Panc1 (cell line): ENCODE measurements around the gene INPP4B. TPM values are rescaled to one million over a fixed set of nuclear protein-coding genes. Genes with fewer than 3 reads are reported as not detected.

Experiments
- ATAC-seq: fragments of 200-7000 bp; cut with Tn5 transposase; 2 replicates; pipeline ENCODE4 v1.9.1; 2020; ENCODE audit warnings: mild to moderate bottlenecking, moderate library complexity
- BruUV-seq: library from RNA; stranded (reverse); fragments of 400-500 nt; replicated peaks from 2 replicates; lab custom pipeline; 2021; lab: Mats Ljungman, UMichigan
- CTCF ChIA-PET: fragments of 300-600 bp; sonication (Branson Sonifier 250); formaldehyde crosslinking; loops from one replicate; lab custom pipeline; 2022; ENCODE audit warnings: antibody characterized with exemption; lab: Charles Lee
- POLR2A ChIA-PET: fragments of 300-600 bp; sonication (Branson Sonifier 250); formaldehyde crosslinking; loops from one replicate; lab custom pipeline; 2022; ENCODE audit warnings: antibody characterized with exemption; lab: Charles Lee
- DNase-seq: peaks from one replicate; pipeline ENCODE4 v3.0.0-alpha.2; 2010; ENCODE audit warnings: low read depth, low spot score
- H3K27ac ChIP-seq: 2 replicates; pipeline ENCODE4 v1.5.1; 2011; ENCODE audit warnings: mild to moderate bottlenecking, low read length, inconsistent platforms
- H3K27me3 ChIP-seq: fragments of 200-500 bp; sonication (Bioruptor generic); 2 replicates; pipeline ENCODE4 v1.6.0; 2014; ENCODE audit warnings: low read length, inconsistent platforms; ENCODE audit not compliant: control insufficient read depth, insufficient read depth
- H3K36me3 ChIP-seq: fragments of 200-500 bp; sonication (Bioruptor generic); 2 replicates; pipeline ENCODE4 v1.5.1; 2014; ENCODE audit warnings: inconsistent platforms, mild to moderate bottlenecking, low read length, moderate library complexity; ENCODE audit not compliant: control insufficient read depth, insufficient read depth
- H3K4me1 ChIP-seq: 2 replicates; pipeline ENCODE4 v1.5.1; 2011; ENCODE audit warnings: inconsistent platforms, mild to moderate bottlenecking, low read length, moderate library complexity; ENCODE audit not compliant: control insufficient read depth, insufficient read depth
- H3K4me3 ChIP-seq, 2 experiments: 2 replicates each; pipeline ENCODE4 v1.5.1; 2011 to 2012; ENCODE audit warnings: low read depth in 2 of 2, low read length in 2 of 2, mild to moderate bottlenecking in 2 of 2, inconsistent platforms in 1 of 2, moderate library complexity in 1 of 2
- H3K9me3 ChIP-seq: fragments of 200-500 bp; sonication (Bioruptor generic); 2 replicates; pipeline ENCODE4 v1.5.1; 2014; ENCODE audit warnings: low read depth, mild to moderate bottlenecking, inconsistent platforms, low read length, moderate library complexity; ENCODE audit not compliant: control insufficient read depth, insufficient read depth
- CTCF ChIP-seq: fragments of 450-650 bp; IDR thresholded peaks from 2 replicates; pipeline ENCODE4 v1.5.1; 2017; ENCODE audit warnings: mild to moderate bottlenecking
- POLR2AphosphoS5 ChIP-seq: IDR thresholded peaks from 2 replicates; pipeline ENCODE4 v1.6.1; 2012; ENCODE audit warnings: mild to moderate bottlenecking, low read depth, low read length, moderate library complexity
- REST ChIP-seq, 2 experiments: IDR thresholded peaks; 2 replicates each; pipeline ENCODE4 v1.6.1; 2011 to 2012; ENCODE audit warnings: low read depth in 2 of 2, control low read depth in 1 of 2, low read length in 1 of 2, mild to moderate bottlenecking in 1 of 2, moderate library complexity in 1 of 2; ENCODE audit not compliant: insufficient read depth in 1 of 2
- SIN3A ChIP-seq: IDR thresholded peaks from 2 replicates; pipeline ENCODE4 v1.6.1; 2012; ENCODE audit warnings: low read depth, mild to moderate bottlenecking, low read length, moderate library complexity, borderline replicate concordance; ENCODE audit not compliant: insufficient read depth
- TCF7L2 ChIP-seq: IDR thresholded peaks from 2 replicates; pipeline ENCODE4 v1.6.1; 2011; ENCODE audit warnings: mild to moderate bottlenecking, low read depth, low read length, inconsistent platforms
- in situ Hi-C: cut with HindIII; loops from 2 replicates; pipeline ENCODE4 v1.10.0; 2016; ENCODE audit warnings: low sequenced_read_pairs, low pct_unique_long_range_greater_than_20kb
- intact Hi-C: fragments of 100-400 bp; cut with micrococcal nuclease; formaldehyde crosslinking; loops from one replicate; pipeline ENCODE4 v1.10.0; 2022; ENCODE audit not compliant: unreplicated experiment
- total RNA-seq: library from RNA; stranded (reverse); gene quantifications from one replicate; pipeline ENCODE4 v1.2.1, GENCODE V29; 2021; ENCODE audit not compliant: unreplicated experiment

INPP4B gene
- total RNA-seq, 1 experiment from 2014 or later, result 4.5 TPM

GRCh38 chr4:142379277-142380051 is 466.6 kb downstream of the INPP4B start:
- H3K27me3 ChIP-seq, result no peaks in the 10 kb centered on the region
- DNase-seq, result no peak

GRCh38 chr4:142378179-142378578 is 467.9 kb downstream of the INPP4B start:
- CTCF ChIA-PET, result no interaction called here
- no peak overlapping the region for H3K4me3 ChIP-seq
- POLR2A ChIA-PET, result no interaction called here
- in situ Hi-C loops, result no loop called here
- DNase-seq (no peak), ATAC-seq (no peak)
- H3K4me1 ChIP-seq, result peaks cover 8% of the 10 kb centered on the region; the same call in 1 of the 2 replicates
- no peaks in the 10 kb centered on the region for H3K36me3 ChIP-seq
- intact Hi-C loops, result no loop called here
- no peaks in the 10 kb centered on the region for H3K27me3 ChIP-seq
- H3K9me3 ChIP-seq, result no peaks in the 10 kb centered on the region
- peak overlapping the region; percentile 39; the same call in 1 of the 2 replicates for H3K27ac ChIP-seq
- TF ChIP-seq SIN3A (no peak), TCF7L2 (no peak), POLR2AphosphoS5 (no peak), REST (IDR thresholded peaks at IDR 0.05; ENCODE audit: insufficient read depth in 1 of 2, low read depth in 2 of 2, low read length in 1 of 2) (no peak), CTCF (no peak)
- no TSS peak for BruUV-seq

More at GRCh38 chr4:142379277-142380051, 466.6 kb downstream of the INPP4B start:
- no TSS peak for BruUV-seq
- peaks cover 8% of the 10 kb centered on the region; the same call in 1 of the 2 replicates for H3K4me1 ChIP-seq
- CTCF ChIA-PET, result no interaction called here
- no peaks in the 10 kb centered on the region for H3K36me3 ChIP-seq
- no peak overlapping the region for H3K4me3 ChIP-seq
- POLR2A ChIA-PET, result no interaction called here
- no peaks in the 10 kb centered on the region for H3K9me3 ChIP-seq
- peak overlapping the region; percentile 59 for H3K27ac ChIP-seq
- intact Hi-C loops (no loop called here), in situ Hi-C loops (no loop called here)
- no peak for TF ChIP-seq CTCF
- TF ChIP-seq REST (IDR thresholded peaks at IDR 0.05; ENCODE audit: insufficient read depth in 1 of 2, low read depth in 2 of 2, low read length in 1 of 2), result no peak
- TF ChIP-seq POLR2AphosphoS5, result no peak
- TF ChIP-seq SIN3A, result no peak
- no peak for TF ChIP-seq TCF7L2
- peak; percentile 89 for ATAC-seq
